GM20000 (cell line): Measurements from ENCODE around the gene DLX1.

Source experiments
- DNase-seq: peaks from one replicate; pipeline ENCODE4 v3.0.0; 2012; ENCODE audit warnings: low spot score
- CTCF ChIP-seq: IDR thresholded peaks from 2 replicates; pipeline ENCODE4 v1.5.1; 2012; ENCODE audit warnings: mild to moderate bottlenecking, control low read depth; ENCODE audit errors: extremely low read depth, missing control alignments

Gene DLX1

GRCh38 chr2:172047566-172048507, 37.5 kb upstream of the DLX1 start:
- DNase-seq: no peak
- no peak for TF ChIP-seq CTCF

GRCh38 chr2:172048508-172049503, 36.5 kb upstream of the DLX1 start:
- DNase-seq: no peak
- no peak for TF ChIP-seq CTCF

- no peak for DNase-seq
- TF ChIP-seq CTCF: no peak
Measured at GRCh38 chr2:172049567-172050120, 35.7 kb upstream of the DLX1 start.

- no peak for DNase-seq
- TF ChIP-seq CTCF: no peak
Measured at GRCh38 chr2:172050479-172051125, 34.7 kb upstream of the DLX1 start.

GRCh38 chr2:172052000-172052983, 33.0 kb upstream of the DLX1 start:
- peak; percentile 26 for DNase-seq
- no peak for TF ChIP-seq CTCF

GRCh38 chr2:172053486-172053885, 31.8 kb upstream of the DLX1 start:
- DNase-seq: no peak
- no peak for TF ChIP-seq CTCF
